Epithelial cell of prostate (primary cell): Measurements from ENCODE around the gene MCM3AP.
"Not testable (repeated sequence)": the region's sequence is repeated elsewhere in the genome, so short reads cannot be mapped to it uniquely, and the experiment has no call there.

ENCODE experiments used
- DNase-seq: peaks from one replicate; pipeline ENCODE4 v3.0.0-alpha.2; 2011; ENCODE audit warnings: low read depth, low spot score
- H3K27ac ChIP-seq: fragments of 450-650 bp; 2 replicates; pipeline ENCODE4 v1.5.1; 2017; ENCODE audit warnings: mild to moderate bottlenecking

Gene MCM3AP

DNA sequence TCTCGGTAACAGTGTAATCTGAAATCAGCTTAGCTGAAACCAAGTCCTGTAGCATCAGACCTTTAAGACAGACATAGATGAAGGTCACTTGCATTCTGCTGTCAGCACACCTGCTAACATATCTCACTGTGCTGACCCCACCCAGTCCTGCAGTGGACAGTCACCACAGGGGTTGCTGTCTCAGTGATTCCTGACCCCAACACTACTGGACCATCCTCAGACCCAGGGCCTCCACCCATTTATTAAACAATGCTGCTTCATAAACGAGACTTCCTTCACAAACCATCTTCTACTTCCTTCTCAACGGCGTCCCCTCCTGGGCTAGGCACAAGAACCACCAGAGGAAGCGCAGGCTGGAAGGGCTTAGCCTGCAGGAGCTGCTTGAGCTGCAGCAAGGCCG lies 39.1 kb downstream of the MCM3AP start:
- DNase-seq = no peak

DNA sequence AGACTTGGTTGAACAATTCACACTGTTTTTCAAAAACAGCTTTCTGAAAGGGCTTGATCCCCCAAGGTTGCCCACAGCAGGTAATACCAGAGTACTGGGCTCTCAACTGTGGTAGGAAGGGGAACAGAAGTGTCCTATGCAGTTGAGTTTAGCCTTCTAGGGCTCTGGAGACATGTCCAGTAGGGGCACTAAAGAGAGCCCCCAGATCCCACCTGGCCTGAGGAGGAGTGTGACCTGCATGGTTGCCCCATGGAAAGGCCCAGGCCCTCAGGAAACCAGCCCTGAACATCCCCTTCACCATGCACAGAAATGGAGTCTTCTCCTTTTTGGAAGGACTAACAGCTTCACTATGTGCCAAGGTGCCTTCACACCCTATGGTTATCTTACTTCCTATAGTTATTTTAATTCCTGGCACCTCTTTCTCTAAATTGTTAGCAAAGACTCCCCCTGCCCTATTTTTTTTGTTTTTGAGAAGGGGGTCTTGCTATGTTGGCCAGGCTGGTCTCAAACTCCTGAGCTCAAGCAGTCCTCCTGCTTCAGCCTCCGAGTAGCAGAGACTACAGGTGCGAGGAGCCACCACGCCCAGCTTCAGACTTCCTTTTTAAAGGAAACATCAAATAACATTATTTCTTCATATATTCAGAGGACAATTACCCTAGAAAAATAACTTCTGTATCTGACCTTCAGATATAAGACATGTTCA lies 40.0 kb downstream of the MCM3AP start:
- H3K27ac ChIP-seq = no peak overlapping the region
- no peak for DNase-seq

More for the DNA sequence above, 39.1 kb downstream of the MCM3AP start:
- no peak overlapping the region for H3K27ac ChIP-seq

DNA sequence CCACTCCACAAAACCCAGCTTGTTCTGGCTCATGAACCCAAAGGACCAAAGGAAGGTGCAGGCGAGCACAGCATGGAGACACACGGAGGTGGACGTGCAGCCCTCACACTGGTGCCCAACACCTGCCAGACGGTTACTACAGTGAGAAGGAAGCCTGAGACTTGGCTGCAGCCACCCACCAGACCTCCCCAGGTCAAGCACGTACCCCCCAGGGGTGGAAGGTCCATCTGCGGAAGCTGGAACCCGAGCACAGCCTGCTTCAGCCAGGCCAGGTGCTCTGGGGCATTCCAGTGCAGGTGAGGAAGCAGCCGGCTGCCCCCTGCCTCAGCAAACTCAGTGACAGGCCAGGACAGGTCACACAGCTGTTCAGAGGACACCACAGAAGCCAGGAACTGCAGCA lies 40.8 kb downstream of the MCM3AP start:
- no peak overlapping the region for H3K27ac ChIP-seq
- DNase-seq = no peak

DNA sequence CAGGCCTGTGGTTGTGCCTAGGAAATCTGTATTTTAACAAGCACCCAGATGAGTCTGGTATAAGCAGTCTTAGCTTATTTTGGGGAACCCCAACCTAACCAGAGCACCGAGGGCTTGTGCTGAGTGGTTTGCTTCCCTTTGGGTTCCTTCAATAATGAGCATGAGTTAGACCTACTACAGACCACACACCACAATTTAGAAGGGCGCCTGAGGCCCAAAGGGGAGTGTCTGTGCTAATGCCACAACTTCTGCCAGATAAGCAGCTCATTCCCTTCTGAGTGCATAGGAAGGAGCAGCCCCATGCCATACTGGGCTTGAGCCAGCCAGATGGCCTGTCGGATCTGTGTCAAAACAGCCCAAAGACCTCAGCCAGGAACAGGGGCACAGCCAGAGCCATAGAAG lies 41.5 kb downstream of the MCM3AP start:
- DNase-seq = no peak
- H3K27ac ChIP-seq = no peak overlapping the region

GRCh38 chr21:46243325-46243724 lies 42.1 kb downstream of the MCM3AP start:
- no peak overlapping the region for H3K27ac ChIP-seq
- no peak for DNase-seq

DNA sequence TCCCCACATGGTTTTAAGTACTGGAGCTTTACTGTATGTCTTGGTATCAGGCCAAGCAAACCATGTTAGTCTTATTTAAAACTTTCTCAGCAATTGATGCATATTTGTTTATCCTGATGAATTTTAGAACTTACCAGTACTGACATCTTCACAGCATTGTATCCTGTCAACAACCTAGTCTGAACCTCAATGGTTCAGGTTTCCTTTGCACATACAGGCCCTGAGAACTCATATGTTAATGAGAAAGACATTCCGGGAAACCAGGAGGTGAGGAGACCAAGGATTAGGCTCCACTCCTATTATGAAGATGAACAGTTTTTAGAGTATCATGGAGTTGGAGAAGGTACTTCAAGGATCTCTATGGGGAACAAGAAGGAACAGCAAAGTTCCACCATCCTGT lies 43.8 kb downstream of the MCM3AP start:
- H3K27ac ChIP-seq = peak overlapping the region; percentile 7
- not testable (repeated sequence) for DNase-seq

- no peak for DNase-seq
- no peak overlapping the region for H3K27ac ChIP-seq
Measured at GRCh38 chr21:46239817-46240325, 45.5 kb downstream of the MCM3AP start.

DNA sequence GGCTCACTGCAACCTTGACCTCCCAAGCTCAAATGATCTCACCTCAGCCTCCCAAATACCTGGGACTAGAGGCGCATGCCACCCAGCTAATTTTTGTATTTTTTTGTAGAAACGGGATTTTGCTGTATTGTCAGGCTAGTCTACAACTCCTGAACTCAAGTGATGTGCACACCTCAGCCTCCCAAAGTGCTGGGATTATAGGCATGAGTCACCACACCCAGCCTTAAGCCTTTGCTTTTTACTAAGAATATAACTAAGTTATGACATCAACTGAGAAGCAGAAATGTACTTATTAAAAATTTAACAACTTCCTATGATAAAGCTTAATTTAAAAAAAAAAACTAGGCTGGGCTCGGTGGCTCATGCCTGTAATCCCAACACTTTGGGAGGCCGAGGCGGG lies 47.9 kb downstream of the MCM3AP start:
- no peak for DNase-seq

DNA sequence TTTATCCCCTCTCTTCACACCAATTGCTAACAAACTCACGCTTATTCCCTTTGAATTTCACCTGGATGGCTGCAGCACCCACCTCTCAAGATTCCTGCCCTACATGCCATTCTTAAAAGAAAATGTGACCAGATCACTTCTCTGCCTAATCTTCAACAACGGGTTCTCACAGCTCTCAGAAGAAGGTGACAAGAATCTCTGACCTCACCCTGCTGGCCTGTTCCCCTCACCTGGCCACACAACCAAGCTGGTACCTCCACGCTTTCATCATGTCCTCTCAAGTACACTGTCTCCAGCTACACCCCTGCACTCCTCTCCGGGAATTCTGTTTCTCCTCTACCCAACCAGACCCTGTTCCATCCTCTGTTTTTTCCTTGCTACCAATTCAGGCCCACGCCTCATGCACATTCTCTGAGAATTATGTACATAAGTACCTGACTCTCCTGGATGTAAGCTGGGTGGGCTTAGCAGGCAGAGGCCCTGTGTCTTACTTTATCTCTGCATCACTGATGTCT lies 50.9 kb downstream of the MCM3AP start:
- H3K27ac ChIP-seq = no peak overlapping the region
- no peak for DNase-seq

More for the DNA sequence above, 47.9 kb downstream of the MCM3AP start:
- H3K27ac ChIP-seq = no peak overlapping the region

- H3K27ac ChIP-seq = peak overlapping the region; percentile 46
- DNase-seq = no peak
Measured at GRCh38 chr21:46229923-46230260, 55.5 kb downstream of the MCM3AP start.

- no peak for DNase-seq
- H3K27ac ChIP-seq = peak overlapping the region; percentile 46
Measured at GRCh38 chr21:46229133-46229922, 56.1 kb downstream of the MCM3AP start.

- DNase-seq = peak; percentile 86
Measured at GRCh38 chr21:46228345-46229051, 56.9 kb downstream of the MCM3AP start, which contains the start of gene LSS. Gene LSS (minus strand): TSS chr21:46228774. CDS start chr21:46228745, 29 bp downstream.

DNA sequence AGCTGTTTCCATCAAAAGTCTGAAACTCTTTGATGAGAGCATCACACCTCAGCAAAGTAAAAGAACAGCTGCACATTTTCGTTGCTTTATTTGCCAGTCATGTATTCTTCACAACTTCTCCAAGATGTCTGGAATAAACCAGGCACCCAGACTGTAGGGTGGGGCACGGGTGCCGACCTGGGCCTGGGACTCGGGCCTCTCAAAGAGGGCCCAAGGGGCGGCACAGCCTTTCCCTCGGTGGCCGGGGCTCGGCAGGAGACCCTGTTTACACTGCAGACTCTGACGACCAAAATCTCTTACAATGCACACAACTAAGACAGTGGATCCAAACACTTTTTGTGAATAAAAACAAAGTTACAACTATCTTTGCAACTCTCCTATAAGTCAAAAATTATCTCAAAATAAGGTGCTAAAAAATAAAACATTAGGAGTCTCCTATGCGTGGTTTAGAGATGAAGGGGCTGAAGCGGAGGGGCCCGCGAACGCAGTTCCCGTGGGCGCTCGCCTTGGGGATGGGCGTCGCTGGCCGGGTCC lies 57.5 kb downstream of the MCM3AP start:
- peak overlapping the region; percentile 60 for H3K27ac ChIP-seq
- DNase-seq = no peak

More at GRCh38 chr21:46228345-46229051, 56.9 kb downstream of the MCM3AP start, which contains the start of gene LSS:
- H3K27ac ChIP-seq = peak within 1 kb of the TSS; percentile 60

- peak overlapping the region; percentile 60 for H3K27ac ChIP-seq
- DNase-seq = no peak
Measured at GRCh38 chr21:46226920-46227599, 58.4 kb downstream of the MCM3AP start.

GRCh38 chr21:46226146-46226545 lies 59.3 kb downstream of the MCM3AP start:
- no peak for DNase-seq
- H3K27ac ChIP-seq = peak overlapping the region; percentile 60

DNA sequence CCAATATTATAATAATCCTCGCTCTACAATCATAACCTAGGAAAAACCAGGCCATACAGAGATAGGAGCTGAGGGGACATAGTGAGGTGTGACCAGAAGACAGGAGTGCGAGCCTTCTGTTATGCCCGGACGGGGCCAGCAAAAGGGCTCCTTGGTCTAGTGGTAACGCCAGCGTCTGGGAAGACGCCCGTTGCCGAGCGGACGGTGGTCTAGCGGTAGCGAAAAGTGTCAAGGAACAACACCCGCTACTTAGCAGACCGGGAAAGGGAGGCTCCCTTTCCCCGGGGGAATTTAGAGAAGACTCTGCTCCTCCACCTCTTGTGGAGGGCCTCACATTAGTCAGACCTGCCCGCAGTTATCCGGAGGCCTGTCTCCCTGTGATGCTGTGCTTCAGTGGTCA lies 61.8 kb downstream of the MCM3AP start:
- DNase-seq, H3K27ac ChIP-seq: not testable (repeated sequence)

DNA sequence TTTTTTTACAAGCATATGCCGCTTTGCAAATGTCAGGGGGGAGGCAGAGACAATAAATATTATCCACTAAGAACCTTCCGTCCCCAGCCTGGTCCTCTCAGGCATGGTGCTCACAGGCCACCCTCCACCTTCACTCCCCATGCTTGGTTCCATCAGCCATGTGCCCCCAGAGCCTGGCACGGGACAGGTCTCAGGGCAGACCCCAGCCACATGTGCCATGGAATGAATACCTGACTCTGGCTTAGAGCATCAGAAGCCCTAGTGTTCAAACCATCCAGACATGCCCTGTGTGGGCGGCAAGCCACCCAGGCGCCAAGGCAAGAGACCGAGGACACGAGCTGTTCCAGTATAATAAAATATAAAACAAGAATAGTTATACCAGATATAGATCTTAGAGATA lies 62.2 kb downstream of the MCM3AP start:
- no peak overlapping the region for H3K27ac ChIP-seq
- no peak for DNase-seq

DNA sequence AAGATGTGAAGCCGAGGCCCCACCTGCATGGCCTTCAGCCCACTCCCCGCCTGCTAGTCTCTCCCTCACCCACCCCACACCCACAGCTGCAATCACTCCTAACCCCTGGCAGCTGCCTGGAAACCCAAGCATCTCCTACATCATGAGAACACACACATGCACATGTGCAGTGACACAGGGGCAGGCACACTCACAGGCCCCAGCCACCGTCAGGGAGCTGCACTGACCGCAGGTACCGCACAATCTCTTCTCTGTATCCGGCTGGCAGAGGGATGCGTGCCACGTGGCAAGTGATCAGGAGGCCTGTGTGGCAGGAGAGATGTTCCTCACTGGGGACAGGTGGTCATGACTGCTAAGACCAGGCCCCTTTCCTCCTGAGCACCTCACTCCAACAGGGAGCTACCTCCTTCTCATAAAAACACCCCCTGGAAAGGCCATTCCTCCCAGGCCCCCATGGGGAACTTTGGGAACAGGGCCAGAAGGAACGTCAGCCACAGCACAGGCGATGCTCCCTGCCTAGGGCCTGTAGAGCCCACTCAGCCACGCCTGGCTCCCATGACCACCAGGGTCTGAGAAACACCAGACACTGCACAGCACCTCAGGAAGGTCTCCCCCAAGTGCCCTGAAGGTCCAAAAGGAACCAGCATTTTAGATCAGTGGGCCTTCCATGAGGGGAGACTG lies 62.8 kb downstream of the MCM3AP start:
- DNase-seq = no peak
- no peak overlapping the region for H3K27ac ChIP-seq
